ENCODE measurements around the gene OR51A2. TPM values are rescaled to one million over a fixed set of nuclear protein-coding genes. Genes with fewer than 3 reads are reported as not detected.
"Not testable (repeated sequence)": the region's sequence is repeated elsewhere in the genome, so short reads cannot be mapped to it uniquely, and the experiment has no call there.

The OR51A2 gene
- not detected for total RNA-seq

- intact Hi-C loops (cut with DNase I) = loop anchor here (5.0 kb wide), 1 partner anchor 1552 kb away; no protein-coding TSS in a partner anchor
- not testable (repeated sequence) for DNase-seq (ENCODE audit: low spot score); ATAC-seq
These were observed at the start of gene OR51A2 for GRCh38 chr11:4955613-4956012. Gene OR51A2, minus strand, starts transcription at chr11:4955713. Its CDS starts 0 bp downstream, at chr11:4955713.

GRCh38 chr11:5004424-5005274, 49.1 kb upstream of the OR51A2 start:
- intact Hi-C loops (cut with DNase I) = no loop called here
- no peak for ATAC-seq
- no peak for DNase-seq (ENCODE audit: low spot score)

- no peak for ATAC-seq
- no peak for DNase-seq (ENCODE audit: low spot score)
- intact Hi-C loops (cut with DNase I) = no loop called here
These were observed 39.0 kb upstream of the OR51A2 start, which contains the start of gene OR51L1 for GRCh38 chr11:4994551-4994950. Gene OR51L1, plus strand, starts transcription at chr11:4994851. Its CDS starts 4,132 bp downstream, at chr11:4998983.

- ATAC-seq (no peak), DNase-seq (ENCODE audit: low spot score) (no peak)
- intact Hi-C loops (cut with DNase I) = no loop called here
These were observed 35.5 kb upstream of the OR51A2 start for GRCh38 chr11:4991060-4991459.

GRCh38 chr11:4983841-4984240, 28.3 kb upstream of the OR51A2 start:
- DNase-seq (ENCODE audit: low spot score) (no peak), ATAC-seq (no peak)
- intact Hi-C loops (cut with DNase I) = no loop called here

GRCh38 chr11:4982678-4983077, 27.2 kb upstream of the OR51A2 start:
- DNase-seq (ENCODE audit: low spot score) = no peak
- intact Hi-C loops (cut with DNase I) = no loop called here
- ATAC-seq = no peak

- intact Hi-C loops (cut with DNase I) = no loop called here
- ATAC-seq = no peak
- no peak for DNase-seq (ENCODE audit: low spot score)
These were observed 23.5 kb upstream of the OR51A2 start for GRCh38 chr11:4979036-4979435.

- ATAC-seq = no peak
- intact Hi-C loops (cut with DNase I) = no loop called here
- DNase-seq (ENCODE audit: low spot score) = no peak
These were observed 19.9 kb upstream of the OR51A2 start for GRCh38 chr11:4975436-4975835.

GRCh38 chr11:4962816-4963215, 7.3 kb upstream of the OR51A2 start:
- DNase-seq (ENCODE audit: low spot score) (no peak), ATAC-seq (no peak)
- intact Hi-C loops (cut with DNase I) = no loop called here

- ATAC-seq = no peak
- DNase-seq (ENCODE audit: low spot score) = no peak
- intact Hi-C loops (cut with DNase I) = no loop called here
These were observed 5.4 kb upstream of the OR51A2 start for GRCh38 chr11:4960877-4961276.

- intact Hi-C loops (cut with DNase I) = loop anchor here (5.0 kb wide), 1 partner anchor 1550 kb away; no protein-coding TSS in a partner anchor
- DNase-seq (ENCODE audit: low spot score) (no peak), ATAC-seq (no peak)
These were observed 1.9 kb upstream of the OR51A2 start for GRCh38 chr11:4957396-4957795.

GRCh38 chr11:4947505-4947904, 8.0 kb downstream of the OR51A2 start, which contains the start of gene OR51A4:
Gene OR51A4, minus strand, starts transcription at chr11:4947605. Its CDS starts 505 bp downstream, at chr11:4947100.
- ATAC-seq = no peak
- no peak for DNase-seq (ENCODE audit: low spot score)
- intact Hi-C loops (cut with DNase I) = no loop called here

GRCh38 chr11:4936745-4937144, 18.8 kb downstream of the OR51A2 start:
- intact Hi-C loops (cut with DNase I) = no loop called here
- ATAC-seq (no peak), DNase-seq (ENCODE audit: low spot score) (no peak)

- DNase-seq (ENCODE audit: low spot score) (no peak), ATAC-seq (no peak)
- intact Hi-C loops (cut with DNase I) = no loop called here
These were observed 22.8 kb downstream of the OR51A2 start for GRCh38 chr11:4932751-4933150.

- ATAC-seq (no peak), DNase-seq (ENCODE audit: low spot score) (no peak)
- intact Hi-C loops (cut with DNase I) = no loop called here
These were observed 28.9 kb downstream of the OR51A2 start for GRCh38 chr11:4926608-4927007.

- ATAC-seq (no peak), DNase-seq (ENCODE audit: low spot score) (no peak)
- intact Hi-C loops (cut with DNase I) = no loop called here
These were observed 31.3 kb downstream of the OR51A2 start, which contains the start of gene OR51G1 for GRCh38 chr11:4924239-4924638. Gene OR51G1, minus strand, starts transcription at chr11:4924339. Its CDS starts 0 bp downstream, at chr11:4924339.

GRCh38 chr11:4922304-4922703, 33.2 kb downstream of the OR51A2 start:
- intact Hi-C loops (cut with DNase I) = no loop called here
- ATAC-seq = no peak
- DNase-seq (ENCODE audit: low spot score) = no peak

GRCh38 chr11:4921796-4922195, 33.7 kb downstream of the OR51A2 start:
- intact Hi-C loops (cut with DNase I) = no loop called here
- no peak for ATAC-seq
- no peak for DNase-seq (ENCODE audit: low spot score)

GRCh38 chr11:4919250-4919649, 36.3 kb downstream of the OR51A2 start, which contains the start of gene OR51G2:
Gene OR51G2, minus strand, starts transcription at chr11:4919350. Its CDS starts 3,687 bp downstream, at chr11:4915663.
- DNase-seq (ENCODE audit: low spot score) (no peak), ATAC-seq (no peak)
- intact Hi-C loops (cut with DNase I) = no loop called here

GRCh38 chr11:4916581-4916980, 38.9 kb downstream of the OR51A2 start:
- ATAC-seq = no peak
- intact Hi-C loops (cut with DNase I) = no loop called here
- DNase-seq (ENCODE audit: low spot score) = no peak

Data from sciatic nerve (tissue), 2 donors.